Measurements from ENCODE around the gene LRRC30.

GRCh38 chr18:7273301-7273921, 42.5 kb downstream of the LRRC30 start:
- no peak for TF ChIP-seq CTCF (conservative IDR thresholded peaks at IDR 0.05 in 1 of 2, IDR thresholded peaks at IDR 0.05 in 1 of 2; ENCODE audit: low read depth in 1 of 2, low read length in 2 of 2)
- TF ChIP-seq EZH2 (IDR thresholded peaks at IDR 0.05; ENCODE audit: low read length, missing control alignments): no peak

Measured in fibroblast of lung (primary cell).